GM12801 (cell line): Measurements from ENCODE around the gene C17orf67.

Source experiments
- CTCF ChIP-seq: IDR thresholded peaks from one replicate; pipeline ENCODE4 v1.5.1; 2011; ENCODE audit warnings: control low read depth; ENCODE audit not compliant: insufficient read length; ENCODE audit errors: extremely low read depth

C17orf67 gene

GRCh38 chr17:56849131-56849530 is 15.4 kb upstream of the C17orf67 start:
- no peak for TF ChIP-seq CTCF

GRCh38 chr17:56847106-56847505 is 13.4 kb upstream of the C17orf67 start:
- TF ChIP-seq CTCF, result no peak

GRCh38 chr17:56845934-56846333 is 12.2 kb upstream of the C17orf67 start:
- TF ChIP-seq CTCF, result no peak

- TF ChIP-seq CTCF, result no peak
These were observed 8.9 kb upstream of the C17orf67 start for GRCh38 chr17:56842577-56842976.

- TF ChIP-seq CTCF, result no peak
These were observed 5.0 kb upstream of the C17orf67 start for GRCh38 chr17:56838687-56839086.

- TF ChIP-seq CTCF, result no peak
These were observed 1.5 kb upstream of the C17orf67 start for GRCh38 chr17:56835264-56835585.

- TF ChIP-seq CTCF, result no peak
These were observed 902 bp upstream of the C17orf67 start for GRCh38 chr17:56834380-56835263.
